Measurements from ENCODE around the gene FAM133A.
A peak's percentile ranks its signal among the peaks of the same experiment; 100 is the strongest.

The FAM133A gene

GRCh38 chrX:93673869-93674271 is at the start of gene FAM133A:
Gene FAM133A, plus strand, starts transcription at chrX:93674206. Its CDS starts 35,214 bp downstream, at chrX:93709420.
- DNase-seq, result no peak

DNA sequence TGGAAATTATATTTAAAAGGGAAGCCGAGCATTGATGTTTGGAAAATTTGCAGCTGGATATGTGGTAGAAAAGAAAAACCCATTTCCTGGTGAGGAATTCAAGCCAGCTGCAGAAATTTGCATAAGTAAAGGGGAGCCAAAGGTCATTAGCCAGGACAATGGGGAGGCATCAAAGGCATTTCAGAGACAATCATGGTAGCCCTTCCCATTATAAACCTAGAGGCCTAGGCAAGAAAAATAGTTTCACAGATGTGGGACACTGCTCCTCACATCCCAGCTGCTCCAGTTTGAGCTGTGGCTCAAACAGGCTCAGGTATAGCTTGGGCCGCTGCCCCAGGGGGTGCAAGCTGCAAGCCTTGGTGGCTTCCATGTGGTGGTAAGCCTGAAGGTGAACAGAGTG is 36.4 kb upstream of the FAM133A start:
- no peak for DNase-seq

GRCh38 chrX:93649381-93649780 is 24.6 kb upstream of the FAM133A start:
- DNase-seq, result no peak

DNA sequence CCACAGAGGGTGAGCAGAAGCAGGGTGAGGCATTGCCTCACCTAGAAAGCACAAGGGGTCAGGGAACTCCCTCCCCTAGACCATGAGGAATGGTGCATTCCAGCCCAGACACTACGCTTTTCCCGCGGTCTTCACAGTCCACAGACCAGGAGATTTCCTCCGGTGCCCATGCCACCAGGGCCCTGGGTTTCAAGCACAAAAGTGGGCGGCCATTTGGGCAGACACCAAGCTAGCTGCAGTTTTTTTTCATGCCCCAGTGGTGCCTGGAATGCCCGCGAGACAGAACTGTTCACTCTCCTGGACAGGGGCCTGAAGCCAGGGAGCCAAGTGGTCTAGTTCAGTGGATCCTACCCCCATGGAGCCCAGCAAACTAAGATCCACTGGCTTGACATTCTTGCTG is 13.4 kb upstream of the FAM133A start:
- no peak for DNase-seq

GRCh38 chrX:93673056-93673868 is 744 bp upstream of the FAM133A start, which contains the start of gene NAP1L3:
Gene NAP1L3, minus strand, starts transcription at chrX:93673578. Its CDS starts 274 bp downstream, at chrX:93673304.
- peak; percentile 75 for DNase-seq

DNA sequence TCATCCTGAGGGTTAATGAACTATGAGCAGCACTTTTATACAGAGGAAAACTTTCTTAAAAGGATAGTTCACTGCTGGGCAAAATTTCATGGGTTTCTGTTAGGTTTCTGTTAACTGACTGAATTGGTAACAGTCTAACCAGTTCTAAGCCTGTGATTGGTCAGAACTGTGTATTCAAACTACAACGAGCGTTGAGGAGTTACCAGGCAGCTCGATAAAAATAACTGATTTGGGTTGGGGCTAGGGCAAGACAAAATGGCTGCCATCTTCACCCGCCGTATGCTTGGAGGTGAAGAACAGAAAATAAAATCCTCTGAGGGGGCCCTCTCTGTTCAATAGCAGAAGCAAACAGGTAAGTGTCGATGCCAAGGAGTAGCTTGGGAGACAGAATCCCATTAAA is 22.0 kb downstream of the FAM133A start:
- DNase-seq, result no peak

DNA sequence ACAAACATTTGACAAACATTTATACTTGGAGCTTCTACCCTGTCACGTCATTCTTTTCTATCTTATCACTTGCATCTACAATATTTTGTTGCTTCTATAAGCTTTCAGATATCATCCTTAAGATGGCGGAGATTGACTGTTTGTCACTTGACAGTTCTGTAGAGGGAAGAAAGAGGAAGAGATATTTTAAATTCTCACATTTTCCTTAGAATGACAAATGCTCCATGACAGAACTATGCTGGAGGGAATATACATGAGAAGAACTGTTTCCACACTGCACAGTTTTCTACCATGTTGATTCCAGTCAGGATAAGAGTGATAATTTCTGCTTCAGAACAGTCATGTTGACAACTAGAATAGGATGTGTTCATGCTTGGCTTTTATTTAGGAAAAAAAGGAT is 29.7 kb downstream of the FAM133A start:
- no peak for DNase-seq

GRCh38 chrX:93711076-93711475 is 37.1 kb downstream of the FAM133A start:
- no peak for DNase-seq

DNA sequence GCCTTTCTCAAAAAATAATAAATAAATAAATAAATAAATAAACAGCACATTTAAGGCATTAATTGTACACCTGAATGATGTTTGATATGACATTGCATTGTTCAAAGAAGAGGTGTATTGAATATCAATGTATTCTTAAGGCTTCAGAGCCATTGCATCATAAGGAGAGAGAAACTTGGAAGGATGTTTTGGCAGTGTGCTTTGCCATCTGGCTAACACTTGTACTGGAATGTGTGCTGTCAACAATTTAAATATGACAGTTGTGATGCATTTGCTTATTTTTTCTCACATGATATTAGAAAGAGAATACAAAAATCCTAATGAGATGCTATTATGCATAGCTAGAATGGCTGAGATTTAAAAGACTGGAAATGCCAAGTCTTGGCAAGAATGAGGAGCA is 67.8 kb downstream of the FAM133A start:
- no peak for DNase-seq

- no peak for DNase-seq
These were observed 86.2 kb downstream of the FAM133A start for GRCh38 chrX:93760163-93760562.

All from activated CD4-positive, alpha-beta T cell treated with anti-CD3 and anti-CD28 coated beads, Interleukin-2, amount 50 U/mL, for 16 hours (primary cell).